ENCODE results near the gene AIM2.
"Not testable (repeated sequence)": the region's sequence is repeated elsewhere in the genome, so short reads cannot be mapped to it uniquely, and the experiment has no call there.

AIM2 gene

DNA sequence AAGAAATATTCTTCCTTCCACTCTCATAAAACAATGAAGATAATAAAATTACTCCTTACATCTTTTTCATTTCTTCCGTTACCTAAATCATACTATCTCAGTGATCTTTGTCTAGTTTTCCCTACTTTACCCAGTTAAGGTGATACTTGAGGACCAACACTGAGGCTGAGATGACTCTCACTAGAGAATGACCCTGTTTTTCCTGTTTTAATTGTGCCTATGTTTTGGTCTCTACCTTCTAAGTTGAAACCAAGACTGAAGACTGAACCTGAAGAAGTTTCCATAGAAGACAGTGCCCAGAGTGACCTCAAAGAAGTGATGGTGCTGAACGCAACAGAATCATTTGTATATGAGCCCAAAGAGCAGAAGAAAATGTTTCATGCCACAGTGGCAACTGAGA lies 25.1 kb downstream of the AIM2 start:
- no peak overlapping the region for H3K4me3 ChIP-seq (ENCODE audit: control insufficient read depth, low read depth, low read length)
- TF ChIP-seq, protein P1, sequence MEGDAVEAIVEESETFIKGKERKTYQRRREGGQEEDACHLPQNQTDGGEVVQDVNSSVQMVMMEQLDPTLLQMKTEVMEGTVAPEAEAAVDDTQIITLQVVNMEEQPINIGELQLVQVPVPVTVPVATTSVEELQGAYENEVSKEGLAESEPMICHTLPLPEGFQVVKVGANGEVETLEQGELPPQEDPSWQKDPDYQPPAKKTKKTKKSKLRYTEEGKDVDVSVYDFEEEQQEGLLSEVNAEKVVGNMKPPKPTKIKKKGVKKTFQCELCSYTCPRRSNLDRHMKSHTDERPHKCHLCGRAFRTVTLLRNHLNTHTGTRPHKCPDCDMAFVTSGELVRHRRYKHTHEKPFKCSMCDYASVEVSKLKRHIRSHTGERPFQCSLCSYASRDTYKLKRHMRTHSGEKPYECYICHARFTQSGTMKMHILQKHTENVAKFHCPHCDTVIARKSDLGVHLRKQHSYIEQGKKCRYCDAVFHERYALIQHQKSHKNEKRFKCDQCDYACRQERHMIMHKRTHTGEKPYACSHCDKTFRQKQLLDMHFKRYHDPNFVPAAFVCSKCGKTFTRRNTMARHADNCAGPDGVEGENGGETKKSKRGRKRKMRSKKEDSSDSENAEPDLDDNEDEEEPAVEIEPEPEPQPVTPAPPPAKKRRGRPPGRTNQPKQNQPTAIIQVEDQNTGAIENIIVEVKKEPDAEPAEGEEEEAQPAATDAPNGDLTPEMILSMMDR (conservative IDR thresholded peaks at IDR 0.05; ENCODE audit: control insufficient read depth, insufficient read depth, low read depth, low read length) = no peak
- DNase-seq (ENCODE audit: low read depth) = no peak

DNA sequence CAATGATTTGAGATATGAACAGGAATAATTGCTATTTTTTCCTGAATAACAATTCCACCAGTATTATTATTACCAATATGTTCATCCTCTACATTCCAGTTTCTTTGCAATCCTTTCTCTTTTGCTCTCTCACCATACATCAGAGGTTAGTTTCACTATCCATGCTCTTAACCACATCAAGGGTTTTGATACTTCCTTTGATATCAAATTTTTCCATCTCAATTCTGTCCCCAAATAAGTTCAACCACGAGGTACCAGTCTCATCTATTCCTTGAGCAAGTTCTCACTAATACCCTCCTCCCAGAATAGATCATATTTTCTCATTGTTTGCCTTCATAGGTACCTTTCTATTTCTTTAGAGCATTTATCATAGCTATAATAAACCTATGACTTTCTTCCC lies 30.1 kb downstream of the AIM2 start:
- H3K4me3 ChIP-seq (ENCODE audit: control insufficient read depth, low read depth, low read length); DNase-seq (ENCODE audit: low read depth): not testable (repeated sequence)

DNA sequence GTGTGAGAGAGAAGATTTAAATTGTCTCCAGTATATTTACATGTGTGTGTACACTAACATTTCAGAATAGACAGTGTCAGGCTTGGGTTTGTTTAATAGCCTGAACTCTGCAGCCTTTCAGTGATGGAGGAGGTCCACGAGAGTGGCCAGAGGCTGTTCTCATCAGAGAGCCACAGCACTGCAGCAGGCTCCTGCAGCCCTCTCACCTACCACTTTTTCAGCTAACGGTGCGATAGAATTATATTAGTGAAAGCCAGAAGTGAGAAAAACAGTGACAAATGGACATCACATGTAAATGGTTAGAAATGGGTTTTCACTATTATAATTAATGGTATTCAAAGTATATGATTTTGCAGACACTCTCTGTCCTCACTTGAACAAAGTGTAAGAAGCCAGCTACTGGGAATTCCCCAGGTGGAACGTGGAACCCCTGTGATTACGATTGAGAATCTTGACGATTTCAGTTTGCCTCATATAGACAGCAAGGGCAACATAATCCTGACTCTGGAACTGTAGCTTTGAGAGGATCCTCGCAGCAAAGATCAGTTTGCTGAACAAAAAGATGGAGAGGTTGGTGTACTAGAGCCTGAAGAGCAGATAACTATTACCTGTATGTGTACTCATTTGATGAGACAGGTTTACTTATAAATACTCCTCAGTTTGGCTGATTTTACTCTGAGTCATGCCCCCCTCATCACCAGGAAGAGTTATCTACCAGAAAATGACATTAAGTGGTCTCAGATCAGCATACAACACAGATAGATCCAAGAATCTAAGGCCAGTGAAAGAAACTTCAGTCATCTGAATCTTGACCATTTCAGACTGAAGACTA lies 35.5 kb downstream of the AIM2 start:
- no peak for DNase-seq (ENCODE audit: low read depth)
- TF ChIP-seq, protein P1 (conservative IDR thresholded peaks at IDR 0.05; ENCODE audit: control insufficient read depth, insufficient read depth, low read depth, low read length) = no peak
- no peak overlapping the region for H3K4me3 ChIP-seq (ENCODE audit: control insufficient read depth, low read depth, low read length)

DNA sequence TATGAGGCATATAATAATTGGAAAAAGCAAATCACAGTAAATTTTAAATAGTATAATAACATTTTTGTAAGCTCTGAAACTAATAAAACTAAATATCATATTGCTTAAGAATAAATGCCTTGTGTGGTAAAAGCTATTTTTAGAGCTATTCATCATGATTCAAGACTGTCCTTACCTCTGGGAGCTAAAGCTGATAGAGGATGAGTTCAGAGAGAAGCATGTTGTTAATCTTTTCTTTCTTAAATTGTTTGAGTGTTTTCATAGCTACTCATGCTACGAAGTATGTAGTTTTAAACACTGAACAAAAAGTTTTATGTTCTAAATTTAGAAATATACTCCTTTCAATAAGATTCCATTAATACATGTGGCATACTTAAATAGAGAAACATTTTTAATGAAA lies 36.4 kb downstream of the AIM2 start:
- DNase-seq (ENCODE audit: low read depth) = peak; percentile 39

DNA sequence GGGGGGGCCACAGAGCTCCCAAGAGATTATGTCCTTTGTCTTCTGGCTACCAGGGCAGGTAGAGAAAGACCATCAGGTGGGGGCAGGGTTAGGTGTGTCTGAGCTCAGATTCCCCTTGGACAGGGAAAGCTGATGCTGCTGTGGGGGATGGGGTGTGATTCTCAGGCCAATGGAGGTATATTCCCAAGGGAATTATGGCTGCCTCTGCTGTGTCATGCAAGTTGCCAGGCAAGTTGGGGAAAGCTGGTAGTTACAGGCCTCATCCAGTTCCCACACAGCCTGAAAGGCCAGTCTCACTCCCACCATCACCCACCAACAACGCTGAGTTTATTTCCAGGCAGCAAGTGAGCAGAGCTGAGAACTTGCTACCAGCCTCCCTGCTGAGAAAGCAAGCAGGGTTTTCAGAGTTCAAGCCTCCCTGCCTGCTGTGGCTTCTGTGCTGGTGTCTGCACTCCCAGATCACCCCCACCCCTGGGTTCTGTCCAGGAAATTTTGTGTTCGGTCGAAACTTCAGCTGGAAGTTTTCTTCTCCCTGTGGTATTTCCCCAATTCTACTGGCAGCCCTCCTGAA lies 45.6 kb downstream of the AIM2 start:
- TF ChIP-seq, protein P1 (conservative IDR thresholded peaks at IDR 0.05; ENCODE audit: control insufficient read depth, insufficient read depth, low read depth, low read length) = no peak
- DNase-seq (ENCODE audit: low read depth) = no peak
- H3K4me3 ChIP-seq (ENCODE audit: control insufficient read depth, low read depth, low read length) = no peak overlapping the region

More for the DNA sequence above, 36.4 kb downstream of the AIM2 start:
- H3K4me3 ChIP-seq (ENCODE audit: control insufficient read depth, low read depth, low read length) = no peak overlapping the region
- TF ChIP-seq, protein P1 (conservative IDR thresholded peaks at IDR 0.05; ENCODE audit: control insufficient read depth, insufficient read depth, low read depth, low read length) = no peak

DNA sequence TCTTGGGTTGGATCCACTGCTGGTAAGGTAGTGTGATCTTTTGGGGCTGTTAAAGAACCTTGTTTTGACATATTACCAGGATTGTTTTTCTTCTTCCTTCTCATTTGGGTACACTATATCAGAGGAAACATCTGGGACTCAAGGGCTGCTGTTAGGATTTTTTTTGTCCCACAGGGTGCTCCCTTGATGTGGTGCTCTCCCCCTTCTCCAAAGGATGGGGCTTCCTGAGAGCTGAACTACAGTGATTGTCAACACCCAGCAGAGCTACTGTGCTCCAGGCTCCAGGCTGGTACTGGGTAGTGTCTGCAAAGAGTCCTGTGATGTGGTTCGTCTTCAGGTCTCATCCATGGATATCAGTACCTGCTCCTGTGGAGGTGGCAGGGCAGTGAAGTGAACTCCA lies 46.3 kb downstream of the AIM2 start:
- TF ChIP-seq, protein P1 (conservative IDR thresholded peaks at IDR 0.05; ENCODE audit: control insufficient read depth, insufficient read depth, low read depth, low read length) = no peak
- no peak overlapping the region for H3K4me3 ChIP-seq (ENCODE audit: control insufficient read depth, low read depth, low read length)
- DNase-seq (ENCODE audit: low read depth) = no peak

DNA sequence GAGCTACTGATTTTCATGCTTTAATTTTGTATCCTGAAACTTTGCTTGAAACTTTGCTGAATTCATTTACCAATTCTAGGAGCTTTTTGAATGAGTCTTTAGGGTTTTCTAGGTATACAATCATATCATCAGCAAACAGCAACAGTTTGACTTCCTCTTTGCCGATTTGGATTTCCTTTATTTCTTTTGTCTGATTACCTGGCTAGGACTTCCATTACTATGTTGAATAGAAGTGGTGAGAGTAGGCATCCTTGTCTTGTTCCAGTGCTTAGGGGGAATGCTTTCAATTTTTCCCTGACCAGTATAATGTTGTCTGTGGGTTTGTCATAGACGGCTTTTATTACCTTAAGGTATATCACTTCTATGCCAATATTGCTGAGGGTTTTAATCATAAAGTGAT lies 49.7 kb downstream of the AIM2 start:
- H3K4me3 ChIP-seq (ENCODE audit: control insufficient read depth, low read depth, low read length); DNase-seq (ENCODE audit: low read depth): not testable (repeated sequence)
